Prostate gland (tissue), 2 donors: ENCODE data around the gene LARP7.

Source experiments
- POLR2A ChIP-seq: fragments of 450-650 bp; IDR thresholded peaks from one replicate; pipeline ENCODE4 v1.6.1; 2016; ENCODE audit warnings: antibody characterized with exemption, mild to moderate bottlenecking
- TF ChIP-seq, protein P1 (sequence below), 4 experiments: fragments of 200-600 bp in 2 of 4; fragments of 450-650 bp in 2 of 4; sonication (generic) in 2 of 4; IDR thresholded peaks; 1 replicate in 3 of 4; 2 replicates in 1 of 4; pipeline ENCODE4 v1.5.1; 2016 to 2019; ENCODE audit warnings: antibody characterized with exemption in 4 of 4, mild to moderate bottlenecking in 2 of 4, moderate library complexity in 2 of 4

DNA sequence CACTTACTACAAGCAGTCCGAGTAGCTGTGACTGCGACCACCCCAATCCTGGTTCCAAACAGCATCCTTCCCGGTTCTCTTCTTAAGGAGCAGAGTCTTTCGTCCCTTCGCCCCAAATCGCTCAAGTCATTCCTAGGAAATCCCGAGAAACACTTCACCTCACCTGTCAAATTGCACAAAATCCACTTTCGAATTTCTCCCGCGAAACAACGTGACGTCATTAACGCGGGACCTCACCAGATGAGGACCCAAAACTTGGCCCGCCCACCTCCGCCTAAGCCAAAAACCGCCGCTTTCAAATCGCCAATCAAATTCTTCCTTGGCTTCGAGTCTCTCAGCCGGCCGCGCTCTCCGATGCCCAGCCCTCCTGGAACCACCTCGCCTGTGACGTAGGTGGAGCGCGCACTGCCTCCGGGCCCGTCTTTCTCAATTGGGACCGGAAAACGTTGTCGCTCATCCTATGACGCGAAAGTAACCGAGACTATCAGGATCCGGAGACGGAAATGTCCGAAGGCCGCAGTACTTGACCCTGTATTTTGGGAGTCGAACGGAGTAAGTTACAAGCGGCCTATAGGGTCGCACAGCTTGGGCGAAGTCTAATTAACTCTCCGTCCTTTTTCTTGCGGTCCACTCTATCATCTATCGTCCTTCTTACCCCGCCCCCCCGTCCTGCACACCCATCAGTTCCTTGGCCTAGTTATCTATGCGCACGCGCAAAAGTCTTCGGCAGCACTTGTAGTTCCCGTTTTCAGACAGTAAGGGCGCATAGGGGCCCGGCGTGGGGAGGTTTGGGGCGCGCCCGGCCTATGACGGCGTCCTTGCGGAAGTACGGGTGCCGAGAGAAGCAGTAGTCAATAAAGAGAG lies at the start of gene LARP7, which contains the start of gene ZGRF1:
- TF ChIP-seq, protein P1, sequence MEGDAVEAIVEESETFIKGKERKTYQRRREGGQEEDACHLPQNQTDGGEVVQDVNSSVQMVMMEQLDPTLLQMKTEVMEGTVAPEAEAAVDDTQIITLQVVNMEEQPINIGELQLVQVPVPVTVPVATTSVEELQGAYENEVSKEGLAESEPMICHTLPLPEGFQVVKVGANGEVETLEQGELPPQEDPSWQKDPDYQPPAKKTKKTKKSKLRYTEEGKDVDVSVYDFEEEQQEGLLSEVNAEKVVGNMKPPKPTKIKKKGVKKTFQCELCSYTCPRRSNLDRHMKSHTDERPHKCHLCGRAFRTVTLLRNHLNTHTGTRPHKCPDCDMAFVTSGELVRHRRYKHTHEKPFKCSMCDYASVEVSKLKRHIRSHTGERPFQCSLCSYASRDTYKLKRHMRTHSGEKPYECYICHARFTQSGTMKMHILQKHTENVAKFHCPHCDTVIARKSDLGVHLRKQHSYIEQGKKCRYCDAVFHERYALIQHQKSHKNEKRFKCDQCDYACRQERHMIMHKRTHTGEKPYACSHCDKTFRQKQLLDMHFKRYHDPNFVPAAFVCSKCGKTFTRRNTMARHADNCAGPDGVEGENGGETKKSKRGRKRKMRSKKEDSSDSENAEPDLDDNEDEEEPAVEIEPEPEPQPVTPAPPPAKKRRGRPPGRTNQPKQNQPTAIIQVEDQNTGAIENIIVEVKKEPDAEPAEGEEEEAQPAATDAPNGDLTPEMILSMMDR (IDR thresholded peaks at IDR 0.05) = peak; percentile 91 to 99 (median 97)
- TF ChIP-seq POLR2A = peak; percentile 15
